AG08395 (cell line): ENCODE results near the gene SMIM17.
"Not testable (repeated sequence)": the region's sequence is repeated elsewhere in the genome, so short reads cannot be mapped to it uniquely, and the experiment has no call there.

Source experiments
- DNase-seq: peaks from one replicate; pipeline ENCODE4 v3.0.0; 2012; ENCODE audit warnings: mixed read lengths, low spot score

Gene SMIM17

GRCh38 chr19:56660381-56661107 lies 17.6 kb downstream of the SMIM17 start:
- no peak for DNase-seq

DNA sequence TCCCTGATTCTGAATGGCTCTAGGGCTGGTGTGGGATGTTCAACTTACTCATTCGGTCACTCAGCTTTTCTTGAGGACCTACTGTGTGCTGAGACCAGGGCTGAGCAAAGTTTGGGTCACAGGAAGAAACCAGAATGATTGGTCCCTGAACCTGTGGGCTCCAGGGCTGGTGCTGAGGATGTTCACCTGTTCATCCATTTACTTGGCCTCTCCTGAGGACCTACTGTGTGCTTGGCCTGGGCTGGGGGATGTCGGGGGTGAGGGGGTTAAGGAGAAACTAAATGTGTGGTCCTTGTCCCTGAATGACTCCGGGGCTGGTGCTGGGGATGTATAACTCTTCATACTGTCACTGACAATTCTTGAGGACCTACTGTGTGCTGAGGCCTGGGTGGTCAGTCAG lies 18.3 kb downstream of the SMIM17 start:
- no peak for DNase-seq

- no peak for DNase-seq
Measured at GRCh38 chr19:56663931-56664500, 21.1 kb downstream of the SMIM17 start.

DNA sequence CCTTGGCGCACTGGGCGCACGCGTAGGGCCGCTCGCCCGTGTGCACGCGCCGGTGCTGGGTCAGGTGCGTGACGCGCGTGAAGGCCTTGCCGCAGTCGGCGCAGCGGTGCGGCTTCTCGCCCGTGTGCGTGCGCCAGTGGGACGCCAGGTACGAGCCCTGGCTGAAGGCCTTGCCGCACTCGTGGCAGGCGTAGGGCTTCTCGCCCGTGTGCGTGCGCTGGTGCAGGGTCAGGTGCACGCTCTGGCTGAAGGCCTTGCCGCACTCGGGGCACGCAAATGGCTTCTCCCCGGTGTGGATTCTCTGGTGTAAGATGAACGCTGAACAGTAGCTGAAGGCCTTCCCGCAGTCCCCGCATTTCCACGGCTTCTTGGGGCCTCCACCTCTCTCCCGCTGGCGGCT lies 21.6 kb downstream of the SMIM17 start:
- DNase-seq: no peak

GRCh38 chr19:56667311-56667870 lies 24.4 kb downstream of the SMIM17 start:
- DNase-seq: no peak

- DNase-seq: no peak
Measured at GRCh38 chr19:56668676-56669075, 25.7 kb downstream of the SMIM17 start.

DNA sequence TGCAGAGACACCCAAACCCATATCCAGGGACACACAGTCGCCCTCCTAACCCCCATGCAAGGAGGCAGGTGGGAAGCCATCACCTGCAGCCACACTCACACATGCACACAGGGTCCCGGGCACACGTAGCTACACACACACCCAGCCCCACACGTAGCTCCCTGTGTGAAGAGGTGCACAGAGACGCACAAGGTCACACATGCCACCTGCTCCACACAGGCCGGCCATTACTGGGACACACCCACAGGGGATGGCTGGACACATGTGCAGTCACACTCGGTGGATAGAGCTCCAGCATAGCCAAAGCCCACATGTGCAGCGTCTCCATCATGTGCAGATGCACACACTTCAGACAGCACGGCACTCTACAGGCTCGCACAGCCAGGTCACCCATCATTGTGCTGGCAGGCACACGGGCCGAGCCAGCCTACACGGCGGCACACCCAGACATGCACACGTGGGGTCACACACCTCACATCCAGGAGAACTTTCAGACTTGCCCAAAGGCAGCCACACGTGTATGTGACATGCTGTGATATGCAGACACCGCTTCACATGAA lies 27.5 kb downstream of the SMIM17 start:
- DNase-seq: no peak

GRCh38 chr19:56670961-56671612 lies 28.1 kb downstream of the SMIM17 start:
- no peak for DNase-seq

DNA sequence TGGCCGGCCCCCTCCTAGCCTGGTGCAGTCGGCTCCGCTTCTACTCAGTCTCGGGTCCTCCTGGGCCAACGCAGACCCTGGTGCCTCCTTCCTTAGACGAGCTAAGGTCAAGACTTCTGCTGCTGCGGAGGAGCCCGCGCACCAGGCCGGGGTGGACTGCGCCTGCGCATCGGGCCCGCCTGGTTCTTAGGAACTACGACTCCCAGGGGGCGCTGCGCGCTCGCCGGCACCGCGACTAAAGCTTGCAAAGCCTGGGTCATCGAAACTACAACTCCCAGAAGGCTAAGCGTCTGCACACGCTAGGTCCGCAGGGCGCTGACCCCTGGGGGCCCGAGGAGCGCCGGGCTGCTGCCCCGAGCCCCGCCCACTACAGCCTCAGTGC lies 28.6 kb downstream of the SMIM17 start, which contains the start of gene ZNF835:
Gene ZNF835, minus strand, starts transcription at position 145 of the 382 bp plus-strand sequence. CDS start 6,559 bp downstream, outside the sequence.
- DNase-seq: peak; percentile 7

- not testable (repeated sequence) for DNase-seq
Measured at GRCh38 chr19:56672610-56673009, 29.7 kb downstream of the SMIM17 start.

DNA sequence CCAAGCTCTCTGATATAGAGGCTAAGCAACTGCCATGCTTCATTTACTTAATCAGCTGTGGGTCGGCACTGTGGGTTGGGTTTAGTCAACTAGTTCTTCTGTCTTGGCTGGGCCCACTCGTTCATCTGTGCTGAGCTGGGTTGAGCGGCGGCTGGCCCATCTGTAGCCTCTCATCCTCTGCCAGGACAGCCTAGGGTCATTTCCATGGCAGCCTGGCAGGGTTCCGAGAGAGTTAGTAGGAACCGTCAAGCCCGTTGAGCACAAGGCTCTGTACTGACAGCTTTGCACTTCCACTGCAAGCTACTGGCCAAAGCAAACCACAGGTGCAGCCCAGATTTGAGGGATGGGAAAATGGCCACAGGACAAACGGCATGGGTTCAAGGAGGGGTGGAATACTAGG lies 35.2 kb downstream of the SMIM17 start:
- no peak for DNase-seq

DNA sequence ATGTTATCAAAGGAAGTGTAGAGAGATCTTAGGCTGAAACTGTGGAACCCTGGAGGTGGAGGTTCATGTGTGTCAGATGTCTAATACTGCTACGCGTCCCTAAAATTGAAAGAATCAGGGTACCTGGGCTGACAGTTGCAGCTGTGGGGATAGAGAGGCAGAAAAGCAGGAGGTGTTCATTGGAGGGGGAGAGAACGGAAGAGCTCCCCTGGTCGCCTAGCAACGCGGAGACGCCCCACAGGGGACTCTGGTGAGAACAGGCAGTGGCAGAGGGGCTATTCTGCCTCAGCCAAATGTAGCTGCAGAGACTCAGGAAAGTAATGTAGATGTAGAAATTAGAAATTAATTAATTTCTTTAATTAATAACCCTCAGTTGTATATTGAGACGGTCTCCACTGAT lies 38.7 kb downstream of the SMIM17 start:
- no peak for DNase-seq

DNA sequence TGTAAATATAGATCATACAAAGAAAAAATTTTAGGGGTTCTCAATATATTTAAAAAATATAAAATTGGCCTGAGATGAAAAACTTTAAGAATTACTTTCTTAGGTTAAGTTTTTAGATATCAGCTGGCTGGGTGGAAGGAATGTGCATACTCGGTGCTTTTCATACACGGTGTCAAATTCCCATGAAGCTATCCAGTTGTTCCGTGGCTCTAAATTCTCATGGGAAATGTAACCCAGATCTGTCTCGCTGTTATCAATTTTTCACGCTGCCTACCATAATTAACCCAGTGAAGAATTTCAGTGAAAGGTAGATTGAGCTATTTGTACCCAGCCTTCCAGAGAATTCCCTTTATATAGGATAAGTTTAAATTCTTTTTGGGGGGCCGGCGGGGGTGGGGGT lies 40.2 kb downstream of the SMIM17 start:
- DNase-seq: no peak

- DNase-seq: no peak
Measured at GRCh38 chr19:56687031-56687430, 44.1 kb downstream of the SMIM17 start.

- no peak for DNase-seq
Measured at GRCh38 chr19:56689198-56689597, 46.2 kb downstream of the SMIM17 start.

DNA sequence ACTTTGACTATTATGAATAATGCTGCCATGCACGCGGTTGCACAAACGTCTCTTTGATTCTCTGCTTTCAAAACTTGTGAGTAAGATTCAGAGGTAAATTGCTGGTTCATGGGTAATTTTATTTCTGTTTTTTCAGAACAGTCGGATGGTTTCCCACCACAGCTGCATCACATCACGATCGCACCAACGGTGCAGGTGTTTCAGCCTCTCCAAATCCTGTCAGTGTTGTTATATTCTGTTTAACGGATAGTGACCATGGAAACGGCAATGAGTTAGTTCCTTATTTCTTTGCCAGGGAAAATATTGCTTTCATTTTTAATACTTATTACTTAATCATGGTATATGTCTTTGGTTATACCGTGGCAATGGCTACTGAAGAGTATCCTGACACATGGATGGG lies 47.7 kb downstream of the SMIM17 start:
- DNase-seq: no peak

GRCh38 chr19:56692206-56692895 lies 49.4 kb downstream of the SMIM17 start:
- DNase-seq: no peak

DNA sequence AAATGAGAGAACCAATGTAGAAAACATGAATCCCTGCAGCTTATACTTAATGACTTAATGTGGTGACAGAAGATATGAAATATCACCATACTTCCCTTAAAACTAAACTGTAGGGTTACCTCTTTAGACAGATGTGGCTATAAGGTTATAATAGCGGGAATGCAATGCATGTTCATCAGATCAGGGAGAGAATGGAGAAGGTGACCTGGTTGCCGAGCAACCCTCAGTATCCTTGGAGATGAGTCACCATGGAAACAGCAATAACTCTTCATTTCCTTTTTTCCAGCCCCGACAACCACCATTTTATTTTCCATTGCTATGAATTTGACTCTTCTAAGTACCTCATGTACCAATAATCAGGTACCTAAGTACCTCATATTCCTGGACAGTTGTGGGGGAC lies 56.6 kb downstream of the SMIM17 start:
- no peak for DNase-seq

DNA sequence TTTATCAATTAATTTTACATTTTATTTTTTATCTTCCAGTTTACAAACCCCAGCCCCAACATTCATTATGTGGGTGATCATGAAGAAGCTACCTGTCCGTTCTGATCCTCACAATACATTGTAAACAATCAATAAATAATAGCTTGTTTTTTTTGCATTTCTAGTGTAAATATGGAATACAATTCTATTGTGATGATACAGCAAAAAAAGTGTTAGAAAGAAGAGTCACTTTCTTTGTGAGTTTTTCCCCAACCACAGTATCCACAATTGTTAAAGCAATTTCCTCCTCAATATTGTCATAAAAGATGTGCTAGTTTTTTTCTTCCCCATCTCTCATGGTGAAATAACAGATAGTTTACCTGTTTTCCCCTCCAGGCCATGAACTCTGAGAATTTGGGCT lies 58.9 kb downstream of the SMIM17 start:
- no peak for DNase-seq

DNA sequence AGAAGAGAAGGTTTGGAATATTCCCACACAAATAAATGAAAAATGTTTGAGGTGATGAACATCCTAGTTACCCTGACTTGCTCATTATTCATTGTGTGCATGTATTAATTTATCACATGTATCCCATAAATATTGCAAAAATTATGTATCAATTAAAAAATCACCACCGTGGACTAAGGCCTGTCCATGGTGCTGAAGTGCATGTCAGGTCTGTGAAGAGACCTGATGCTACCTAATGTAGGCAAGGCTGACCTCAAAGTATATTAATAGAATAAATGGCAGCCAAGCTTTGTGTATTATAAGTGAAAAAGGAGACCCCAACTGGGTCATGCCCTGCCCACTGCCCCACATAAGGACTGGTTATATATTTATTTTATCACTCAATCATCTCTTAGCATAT lies 63.0 kb downstream of the SMIM17 start:
- no peak for DNase-seq
